GM18502 (cell line): Measurements from ENCODE around the gene PAPPA2.

Experiments used
- ATAC-seq: cut with Tn5 transposase; IDR thresholded peaks from one replicate; pipeline ENCODE4 v1.9.1; 2021; ENCODE audit warnings: mild to moderate bottlenecking; ENCODE audit not compliant: unreplicated experiment, poor library complexity

The PAPPA2 gene

GRCh38 chr1:176790786-176791185 lies 327.8 kb downstream of the PAPPA2 start:
- no peak for ATAC-seq

- no peak for ATAC-seq
These were observed 328.9 kb downstream of the PAPPA2 start for GRCh38 chr1:176791906-176792305.

GRCh38 chr1:176794897-176795508 lies 332.0 kb downstream of the PAPPA2 start:
- ATAC-seq = no peak

- ATAC-seq = no peak
These were observed 333.0 kb downstream of the PAPPA2 start for GRCh38 chr1:176795929-176796328.

GRCh38 chr1:176796583-176796982 lies 333.6 kb downstream of the PAPPA2 start:
- ATAC-seq = no peak

GRCh38 chr1:176799327-176799726 lies 336.4 kb downstream of the PAPPA2 start:
- ATAC-seq = no peak

- ATAC-seq = no peak
These were observed 338.1 kb downstream of the PAPPA2 start for GRCh38 chr1:176800978-176801513.

GRCh38 chr1:176801514-176802020 lies 338.6 kb downstream of the PAPPA2 start:
- no peak for ATAC-seq

GRCh38 chr1:176802316-176802715 lies 339.3 kb downstream of the PAPPA2 start:
- no peak for ATAC-seq

- no peak for ATAC-seq
These were observed 340.1 kb downstream of the PAPPA2 start for GRCh38 chr1:176803042-176803441.

- no peak for ATAC-seq
These were observed 340.6 kb downstream of the PAPPA2 start for GRCh38 chr1:176803596-176803995.

GRCh38 chr1:176809292-176809691 lies 346.3 kb downstream of the PAPPA2 start:
- ATAC-seq = no peak

- ATAC-seq = no peak
These were observed 348.7 kb downstream of the PAPPA2 start for GRCh38 chr1:176811511-176812288.

GRCh38 chr1:176815621-176816020 lies 352.6 kb downstream of the PAPPA2 start:
- ATAC-seq = no peak

- no peak for ATAC-seq
These were observed 353.3 kb downstream of the PAPPA2 start for GRCh38 chr1:176816232-176816631.

- ATAC-seq = no peak
These were observed 357.5 kb downstream of the PAPPA2 start for GRCh38 chr1:176820391-176821031.

GRCh38 chr1:176826265-176826664 lies 363.3 kb downstream of the PAPPA2 start:
- ATAC-seq = no peak

- no peak for ATAC-seq
These were observed 366.3 kb downstream of the PAPPA2 start for GRCh38 chr1:176829261-176829660.

GRCh38 chr1:176831150-176831549 lies 368.2 kb downstream of the PAPPA2 start:
- no peak for ATAC-seq

- no peak for ATAC-seq
These were observed 374.7 kb downstream of the PAPPA2 start for GRCh38 chr1:176837708-176838107.
